KMS-11 (cell line): ENCODE data around the gene RENBP.

Experiments
- H2AFZ ChIP-seq: fragments of 200-600 bp; sonication (generic); 2 replicates; pipeline ENCODE4 v1.6.1; 2016; ENCODE audit warnings: antibody characterized with exemption, mixed run types, low read depth
- H3K27ac ChIP-seq: fragments of 200-600 bp; sonication (generic); 2 replicates; pipeline ENCODE4 v1.6.1; 2016; ENCODE audit warnings: mild to moderate bottlenecking, mixed run types
- H3K27me3 ChIP-seq: fragments of 200-600 bp; sonication (generic); 2 replicates; pipeline ENCODE4 v1.6.1; 2017; ENCODE audit warnings: mild to moderate bottlenecking, low read depth, mixed run types, moderate library complexity; ENCODE audit not compliant: insufficient read depth
- H3K36me3 ChIP-seq: fragments of 200-600 bp; sonication (generic); 2 replicates; pipeline ENCODE4 v1.6.1; 2017; ENCODE audit warnings: mild to moderate bottlenecking, mixed run types; ENCODE audit not compliant: insufficient read depth
- H3K4me1 ChIP-seq: fragments of 200-600 bp; sonication (generic); 2 replicates; pipeline ENCODE4 v1.6.1; 2016; ENCODE audit warnings: mild to moderate bottlenecking, low read depth, mixed run types; ENCODE audit not compliant: poor library complexity, severe bottlenecking
- H3K4me2 ChIP-seq: fragments of 200-600 bp; sonication (generic); 2 replicates; pipeline ENCODE4 v1.7.0; 2016; ENCODE audit warnings: mild to moderate bottlenecking, mixed run types
- H3K4me3 ChIP-seq: fragments of 200-600 bp; sonication (generic); IDR thresholded peaks from 2 replicates; pipeline ENCODE4 v1.6.1; 2017; ENCODE audit warnings: low read depth, low read length, mixed read lengths; ENCODE audit not compliant: insufficient read depth
- H3K79me2 ChIP-seq: fragments of 200-600 bp; sonication (generic); 2 replicates; pipeline ENCODE4 v1.6.1; 2016; ENCODE audit warnings: low read depth, mixed run types; ENCODE audit not compliant: insufficient read depth
- H3K9ac ChIP-seq: fragments of 200-600 bp; sonication (generic); 2 replicates; pipeline ENCODE4 v1.6.1; 2016; ENCODE audit warnings: mild to moderate bottlenecking, mixed run types
- H4K20me1 ChIP-seq: fragments of 200-600 bp; sonication (generic); 2 replicates; pipeline ENCODE4 v1.6.1; 2016; ENCODE audit warnings: mild to moderate bottlenecking, mixed run types; ENCODE audit not compliant: insufficient read depth
- CTCF ChIP-seq: fragments of 200-600 bp; sonication (generic); conservative IDR thresholded peaks from 2 replicates; pipeline ENCODE4 v1.6.1; 2017; ENCODE audit warnings: low read depth, mild to moderate bottlenecking, antibody characterized with exemption, low read length, moderate library complexity, mixed read lengths

RENBP gene

GRCh38 chrX:153886915-153887314 lies 57.5 kb downstream of the RENBP start:
- TF ChIP-seq CTCF: no peak
- H3K4me3 ChIP-seq: no peak overlapping the region
- no peak overlapping the region for H3K27ac ChIP-seq
- H3K36me3 ChIP-seq: no peaks in the 10 kb centered on the region
- no peaks in the 10 kb centered on the region for H3K4me1 ChIP-seq
- H4K20me1 ChIP-seq: no peaks in the 10 kb centered on the region
- no peak overlapping the region for H3K4me2 ChIP-seq
- no peak overlapping the region for H3K9ac ChIP-seq
- no peak overlapping the region for H2AFZ ChIP-seq
- peaks cover 27% of the 10 kb centered on the region; the same call in 1 of the 2 replicates for H3K27me3 ChIP-seq
- H3K79me2 ChIP-seq: no peaks in the 10 kb centered on the region

GRCh38 chrX:153885968-153886903 lies 58.2 kb downstream of the RENBP start, which contains the start of gene L1CAM:
Gene L1CAM (minus strand): TSS chrX:153886173. CDS start chrX:153875836, 10,337 bp downstream.
- Histone ChIP-seq H3K27me3 (peaks cover 33% of the 10 kb centered on the region; the same call in 1 of the 2 replicates), H3K4me2 (no peak within 1 kb of the TSS; the same call in 1 of the 2 replicates), H2AFZ (no peak within 1 kb of the TSS), H3K79me2 (no peaks in the 10 kb centered on the region), H4K20me1 (no peaks in the 10 kb centered on the region), H3K36me3 (no peaks in the 10 kb centered on the region), H3K4me3 (no peak within 1 kb of the TSS), H3K27ac (no peak within 1 kb of the TSS), H3K9ac (no peak within 1 kb of the TSS), H3K4me1 (no peaks in the 10 kb centered on the region)
- TF ChIP-seq CTCF: no peak
